ENCODE data around the gene MRPS6. TPM values are rescaled to one million over a fixed set of nuclear protein-coding genes. Genes with fewer than 3 reads are reported as not detected.
A peak's percentile ranks its signal among the peaks of the same experiment; 100 is the strongest.

Gene MRPS6
- total RNA-seq, 4 donors from 2014 or later = 20.3 to 29.7 (median 22.7) TPM

- Histone ChIP-seq H3K4me3 (no peak overlapping the region), H3K4me1 (no peaks in the 10 kb centered on the region), H3K36me3 (no peaks in the 10 kb centered on the region), H3K27me3 (no peaks in the 10 kb centered on the region), H3K9me3 (no peaks in the 10 kb centered on the region), H3K27ac (no peak overlapping the region)
- TF ChIP-seq CTCF (IDR thresholded peaks at IDR 0.05) (peak in 2 of 6 experiments; percentile 12 to 24), POLR2A (IDR thresholded peaks at IDR 0.05) (no peak)
- peak in 1 of 3 donors; percentile 59 for DNase-seq
These were observed 33.5 kb upstream of the MRPS6 start for GRCh38 chr21:34039678-34040382.

- no peak for DNase-seq
- Histone ChIP-seq H3K27ac (no peak overlapping the region), H3K4me3 (no peak overlapping the region), H3K36me3 (no peaks in the 10 kb centered on the region), H3K9me3 (no peaks in the 10 kb centered on the region), H3K4me1 (no peaks in the 10 kb centered on the region), H3K27me3 (no peaks in the 10 kb centered on the region)
- no peak for TF ChIP-seq CTCF (IDR thresholded peaks at IDR 0.05)
- no peak for TF ChIP-seq POLR2A (IDR thresholded peaks at IDR 0.05)
These were observed 30.6 kb upstream of the MRPS6 start for GRCh38 chr21:34042735-34043134.

- Histone ChIP-seq H3K36me3 (no peaks in the 10 kb centered on the region), H3K27ac (no peak overlapping the region), H3K4me1 (no peaks in the 10 kb centered on the region), H3K9me3 (no peaks in the 10 kb centered on the region), H3K27me3 (no peaks in the 10 kb centered on the region), H3K4me3 (no peak overlapping the region)
- TF ChIP-seq CTCF (IDR thresholded peaks at IDR 0.05) (no peak), POLR2A (IDR thresholded peaks at IDR 0.05) (no peak)
- DNase-seq = no peak
These were observed 30.0 kb upstream of the MRPS6 start for GRCh38 chr21:34043333-34043732.

GRCh38 chr21:34046917-34047316 is 26.5 kb upstream of the MRPS6 start:
- Histone ChIP-seq H3K4me1 (no peaks in the 10 kb centered on the region), H3K27ac (no peak overlapping the region), H3K4me3 (no peak overlapping the region), H3K9me3 (no peaks in the 10 kb centered on the region), H3K36me3 (no peaks in the 10 kb centered on the region), H3K27me3 (no peaks in the 10 kb centered on the region)
- DNase-seq = no peak
- TF ChIP-seq CTCF (IDR thresholded peaks at IDR 0.05) (no peak), POLR2A (IDR thresholded peaks at IDR 0.05) (no peak)

- TF ChIP-seq CTCF (IDR thresholded peaks at IDR 0.05) (no peak), POLR2A (IDR thresholded peaks at IDR 0.05) (no peak)
- no peaks in the 10 kb centered on the region for H3K9me3 ChIP-seq
- H3K36me3 ChIP-seq = no peaks in the 10 kb centered on the region
- no peak for DNase-seq
- H3K4me3 ChIP-seq = no peak overlapping the region
- no peaks in the 10 kb centered on the region for H3K27me3 ChIP-seq
- no peak overlapping the region for H3K27ac ChIP-seq
- H3K4me1 ChIP-seq = no peaks in the 10 kb centered on the region
These were observed 25.5 kb upstream of the MRPS6 start for GRCh38 chr21:34047835-34048234.

Measured in Peyer's patch (tissue), 4 donors.